Measurements from ENCODE around the gene DAB2IP.

GRCh38 chr9:121678501-121679022 lies 27.1 kb downstream of the DAB2IP start:
- TF ChIP-seq RFX5 (IDR thresholded peaks at IDR 0.05; ENCODE audit: low read depth, low read length) (no peak), CTCF (conservative IDR thresholded peaks at IDR 0.05; ENCODE audit: low read depth, low read length) (no peak), MAZ (IDR thresholded peaks at IDR 0.05; ENCODE audit: borderline replicate concordance, low read depth, low read length) (no peak), POLR2A (IDR thresholded peaks at IDR 0.05; ENCODE audit: low read depth, low read length) (no peak), NFE2L2 (IDR thresholded peaks at IDR 0.05; ENCODE audit: low read depth, low read length) (no peak), RCOR1 (IDR thresholded peaks at IDR 0.05; ENCODE audit: insufficient replicate concordance, low read length) (no peak), USF2 (IDR thresholded peaks at IDR 0.05; ENCODE audit: low read depth, low read length) (no peak), CEBPB (IDR thresholded peaks at IDR 0.05; ENCODE audit: low read depth, low read length) (no peak), FOS (IDR thresholded peaks at IDR 0.05; ENCODE audit: low read depth, low read length) (no peak), SMC3 (IDR thresholded peaks at IDR 0.05; ENCODE audit: low read depth, low read length) (no peak), BHLHE40 (IDR thresholded peaks at IDR 0.05; ENCODE audit: low read depth, low read length) (no peak), MXI1 (IDR thresholded peaks at IDR 0.05; ENCODE audit: borderline replicate concordance, low read depth, low read length) (no peak), MAFK (IDR thresholded peaks at IDR 0.05; ENCODE audit: low read depth, low read length) (no peak), ELK1 (IDR thresholded peaks at IDR 0.05; ENCODE audit: borderline replicate concordance, low read depth, low read length) (no peak)
